ENCODE measurements around the gene SETBP1.
A peak's percentile ranks its signal among the peaks of the same experiment; 100 is the strongest.

SETBP1 gene

DNA sequence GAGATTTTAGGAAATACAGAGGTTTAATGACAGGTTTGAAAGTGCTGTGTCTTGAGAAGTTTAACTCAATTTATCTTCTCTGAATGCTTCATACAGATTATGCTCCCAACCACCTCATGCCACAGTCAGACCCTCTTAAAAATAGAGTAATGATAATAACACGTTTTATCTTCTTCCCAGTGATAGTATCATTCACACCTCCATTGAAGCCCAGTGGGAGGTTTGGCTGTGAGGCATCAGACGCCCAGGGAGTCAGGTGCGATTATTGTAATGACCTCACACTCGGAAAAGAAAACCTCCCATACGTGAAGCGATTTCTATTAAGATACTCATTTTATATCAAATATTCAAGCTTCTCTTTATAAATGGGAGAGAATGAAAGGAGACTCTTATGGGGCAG, 366.3 kb downstream of the SETBP1 start:
- Histone ChIP-seq H2BK120ac (ENCODE audit: low read depth, low read length) (no peak overlapping the region), H3K23ac (ENCODE audit: low read length) (no peak overlapping the region), H3K4me1 (ENCODE audit: control insufficient read depth, low read depth, low read length) (no peaks in the 10 kb centered on the region), H3K27me3 (ENCODE audit: insufficient read depth, low read length, poor library complexity) (peaks cover 2% of the 10 kb centered on the region), H2AK5ac (ENCODE audit: low read length) (no peak overlapping the region), H2BK5ac (ENCODE audit: low read length) (no peak overlapping the region), H3K9ac (ENCODE audit: low read length) (no peak overlapping the region), H3K27ac (ENCODE audit: low read depth, low read length) (no peak overlapping the region), H4K8ac (ENCODE audit: low read depth, low read length) (no peak overlapping the region), H3K36me3 (ENCODE audit: control insufficient read depth, insufficient read depth, low read length) (no peaks in the 10 kb centered on the region), H3K4me3 (ENCODE audit: low read length) (no peak overlapping the region), H4K5ac (ENCODE audit: low read length) (no peak overlapping the region), H3K4ac (ENCODE audit: low read depth, low read length) (no peak overlapping the region), H3K4me2 (ENCODE audit: low read length) (no peak overlapping the region), H3K79me1 (ENCODE audit: low read length) (no peaks in the 10 kb centered on the region), H3K79me2 (ENCODE audit: control insufficient read depth, insufficient read depth, low read length) (no peaks in the 10 kb centered on the region), H2BK15ac (replicated peaks; ENCODE audit: low read depth) (no peak overlapping the region), H3K18ac (ENCODE audit: low read length) (no peak overlapping the region), H3K56ac (ENCODE audit: low read length) (no peak overlapping the region)
- peak; percentile 57 for DNase-seq
- WGBS (ENCODE audit: extremely low coverage, insufficient coverage, low lambda C conversion rate) = no CpG with 5 or more reads among the region's 6 CpGs

- H3K4ac ChIP-seq (ENCODE audit: low read depth, low read length) = no peak overlapping the region
- no peaks in the 10 kb centered on the region for H3K79me1 ChIP-seq (ENCODE audit: low read length)
- H4K5ac ChIP-seq (ENCODE audit: low read length) = no peak overlapping the region
- H4K8ac ChIP-seq (ENCODE audit: low read depth, low read length) = no peak overlapping the region
- H3K9ac ChIP-seq (ENCODE audit: low read length) = no peak overlapping the region
- H3K36me3 ChIP-seq (ENCODE audit: control insufficient read depth, insufficient read depth, low read length) = no peaks in the 10 kb centered on the region
- no peak overlapping the region for H3K18ac ChIP-seq (ENCODE audit: low read length)
- H2BK120ac ChIP-seq (ENCODE audit: low read depth, low read length) = no peak overlapping the region
- H3K79me2 ChIP-seq (ENCODE audit: control insufficient read depth, insufficient read depth, low read length) = no peaks in the 10 kb centered on the region
- H3K23ac ChIP-seq (ENCODE audit: low read length) = no peak overlapping the region
- H3K27ac ChIP-seq (ENCODE audit: low read depth, low read length) = no peak overlapping the region
- H2AK5ac ChIP-seq (ENCODE audit: low read length) = no peak overlapping the region
- H3K4me2 ChIP-seq (ENCODE audit: low read length) = no peak overlapping the region
- H3K56ac ChIP-seq (ENCODE audit: low read length) = no peak overlapping the region
- H3K4me3 ChIP-seq (ENCODE audit: low read length) = no peak overlapping the region
- no peak overlapping the region for H2BK5ac ChIP-seq (ENCODE audit: low read length)
- no peak for DNase-seq
- WGBS (ENCODE audit: extremely low coverage, insufficient coverage, low lambda C conversion rate) = no CpG with 5 or more reads among the region's 4 CpGs
- peaks cover 2% of the 10 kb centered on the region for H3K27me3 ChIP-seq (ENCODE audit: insufficient read depth, low read length, poor library complexity)
- H2BK15ac ChIP-seq (replicated peaks; ENCODE audit: low read depth) = no peak overlapping the region
- H3K4me1 ChIP-seq (ENCODE audit: control insufficient read depth, low read depth, low read length) = no peaks in the 10 kb centered on the region
Measured at GRCh38 chr18:45049578-45050319, 369.1 kb downstream of the SETBP1 start.

GRCh38 chr18:45050712-45051601, 370.3 kb downstream of the SETBP1 start:
- Histone ChIP-seq H3K4me1 (ENCODE audit: control insufficient read depth, low read depth, low read length) (no peaks in the 10 kb centered on the region), H2BK120ac (ENCODE audit: low read depth, low read length) (no peak overlapping the region), H3K79me2 (ENCODE audit: control insufficient read depth, insufficient read depth, low read length) (no peaks in the 10 kb centered on the region), H3K23ac (ENCODE audit: low read length) (no peak overlapping the region), H3K9ac (ENCODE audit: low read length) (no peak overlapping the region), H3K79me1 (ENCODE audit: low read length) (no peaks in the 10 kb centered on the region), H3K4ac (ENCODE audit: low read depth, low read length) (no peak overlapping the region), H3K36me3 (ENCODE audit: control insufficient read depth, insufficient read depth, low read length) (no peaks in the 10 kb centered on the region), H3K27ac (ENCODE audit: low read depth, low read length) (no peak overlapping the region), H3K18ac (ENCODE audit: low read length) (no peak overlapping the region), H3K4me2 (ENCODE audit: low read length) (no peak overlapping the region), H2BK5ac (ENCODE audit: low read length) (no peak overlapping the region), H4K5ac (ENCODE audit: low read length) (no peak overlapping the region), H2AK5ac (ENCODE audit: low read length) (no peak overlapping the region), H3K56ac (ENCODE audit: low read length) (no peak overlapping the region), H2BK15ac (replicated peaks; ENCODE audit: low read depth) (no peak overlapping the region), H3K27me3 (ENCODE audit: insufficient read depth, low read length, poor library complexity) (peaks cover 2% of the 10 kb centered on the region), H3K4me3 (ENCODE audit: low read length) (no peak overlapping the region), H4K8ac (ENCODE audit: low read depth, low read length) (no peak overlapping the region)
- DNase-seq = no peak
- WGBS (ENCODE audit: extremely low coverage, insufficient coverage, low lambda C conversion rate) = no CpG with 5 or more reads among the region's 3 CpGs

GRCh38 chr18:45054636-45055035, 373.9 kb downstream of the SETBP1 start:
- H3K4me1 ChIP-seq (ENCODE audit: control insufficient read depth, low read depth, low read length) = no peaks in the 10 kb centered on the region
- H3K36me3 ChIP-seq (ENCODE audit: control insufficient read depth, insufficient read depth, low read length) = no peaks in the 10 kb centered on the region
- H3K9ac ChIP-seq (ENCODE audit: low read length) = no peak overlapping the region
- no peak for DNase-seq
- H3K79me2 ChIP-seq (ENCODE audit: control insufficient read depth, insufficient read depth, low read length) = no peaks in the 10 kb centered on the region
- no CpG with 5 or more reads among the region's 3 CpGs for whole genome bisulfite sequencing (ENCODE audit: extremely low coverage, insufficient coverage, low lambda C conversion rate)
- no peak overlapping the region for H3K56ac ChIP-seq (ENCODE audit: low read length)
- no peak overlapping the region for H3K4ac ChIP-seq (ENCODE audit: low read depth, low read length)
- no peak overlapping the region for H3K23ac ChIP-seq (ENCODE audit: low read length)
- no peak overlapping the region for H2AK5ac ChIP-seq (ENCODE audit: low read length)
- H2BK15ac ChIP-seq (replicated peaks; ENCODE audit: low read depth) = no peak overlapping the region
- no peak overlapping the region for H3K18ac ChIP-seq (ENCODE audit: low read length)
- no peaks in the 10 kb centered on the region for H3K27me3 ChIP-seq (ENCODE audit: insufficient read depth, low read length, poor library complexity)
- no peak overlapping the region for H3K27ac ChIP-seq (ENCODE audit: low read depth, low read length)
- no peak overlapping the region for H2BK5ac ChIP-seq (ENCODE audit: low read length)
- no peak overlapping the region for H4K8ac ChIP-seq (ENCODE audit: low read depth, low read length)
- no peak overlapping the region for H3K4me2 ChIP-seq (ENCODE audit: low read length)
- H4K5ac ChIP-seq (ENCODE audit: low read length) = no peak overlapping the region
- H3K4me3 ChIP-seq (ENCODE audit: low read length) = no peak overlapping the region
- no peak overlapping the region for H2BK120ac ChIP-seq (ENCODE audit: low read depth, low read length)
- no peaks in the 10 kb centered on the region for H3K79me1 ChIP-seq (ENCODE audit: low read length)

GRCh38 chr18:45055811-45056210, 375.1 kb downstream of the SETBP1 start:
- Histone ChIP-seq H3K9ac (ENCODE audit: low read length) (no peak overlapping the region), H3K4me1 (ENCODE audit: control insufficient read depth, low read depth, low read length) (no peaks in the 10 kb centered on the region), H3K18ac (ENCODE audit: low read length) (no peak overlapping the region), H3K79me1 (ENCODE audit: low read length) (no peaks in the 10 kb centered on the region), H3K27ac (ENCODE audit: low read depth, low read length) (no peak overlapping the region), H3K4ac (ENCODE audit: low read depth, low read length) (no peak overlapping the region), H3K4me2 (ENCODE audit: low read length) (no peak overlapping the region), H4K8ac (ENCODE audit: low read depth, low read length) (no peak overlapping the region), H3K36me3 (ENCODE audit: control insufficient read depth, insufficient read depth, low read length) (no peaks in the 10 kb centered on the region), H2BK5ac (ENCODE audit: low read length) (no peak overlapping the region), H2AK5ac (ENCODE audit: low read length) (no peak overlapping the region), H3K23ac (ENCODE audit: low read length) (no peak overlapping the region), H3K79me2 (ENCODE audit: control insufficient read depth, insufficient read depth, low read length) (no peaks in the 10 kb centered on the region), H4K5ac (ENCODE audit: low read length) (no peak overlapping the region), H2BK15ac (replicated peaks; ENCODE audit: low read depth) (no peak overlapping the region), H3K4me3 (ENCODE audit: low read length) (no peak overlapping the region), H2BK120ac (ENCODE audit: low read depth, low read length) (no peak overlapping the region), H3K27me3 (ENCODE audit: insufficient read depth, low read length, poor library complexity) (no peaks in the 10 kb centered on the region), H3K56ac (ENCODE audit: low read length) (no peak overlapping the region)
- WGBS (ENCODE audit: extremely low coverage, insufficient coverage, low lambda C conversion rate) = no CpG with 5 or more reads among the region's 1 CpG
- no peak for DNase-seq

Data from mesendoderm (in vitro differentiated cells).